Activated T-helper 1 cell treated with anti-CD3 and anti-CD28 coated beads, Interleukin-2, amount 50 U/mL, for 16 hours (primary cell): ENCODE measurements around the gene CD177.
"Not testable (repeated sequence)": the region's sequence is repeated elsewhere in the genome, so short reads cannot be mapped to it uniquely, and the experiment has no call there.

Experiments used
- DNase-seq, 2 donors: peaks; one replicate each; pipeline ENCODE4 v3.0.0-alpha.2; 2020; ENCODE audit warnings: low read depth in 1 of 2, low spot score in 1 of 2

Gene CD177

GRCh38 chr19:43332058-43332922 is 21.2 kb upstream of the CD177 start:
- no peak for DNase-seq

- not testable (repeated sequence) for DNase-seq
Observed at GRCh38 chr19:43336508-43336907, 17.0 kb upstream of the CD177 start.

- no peak for DNase-seq
Observed at GRCh38 chr19:43337737-43338136, 15.7 kb upstream of the CD177 start.

GRCh38 chr19:43338530-43338929 is 15.0 kb upstream of the CD177 start:
- DNase-seq = no peak

DNA sequence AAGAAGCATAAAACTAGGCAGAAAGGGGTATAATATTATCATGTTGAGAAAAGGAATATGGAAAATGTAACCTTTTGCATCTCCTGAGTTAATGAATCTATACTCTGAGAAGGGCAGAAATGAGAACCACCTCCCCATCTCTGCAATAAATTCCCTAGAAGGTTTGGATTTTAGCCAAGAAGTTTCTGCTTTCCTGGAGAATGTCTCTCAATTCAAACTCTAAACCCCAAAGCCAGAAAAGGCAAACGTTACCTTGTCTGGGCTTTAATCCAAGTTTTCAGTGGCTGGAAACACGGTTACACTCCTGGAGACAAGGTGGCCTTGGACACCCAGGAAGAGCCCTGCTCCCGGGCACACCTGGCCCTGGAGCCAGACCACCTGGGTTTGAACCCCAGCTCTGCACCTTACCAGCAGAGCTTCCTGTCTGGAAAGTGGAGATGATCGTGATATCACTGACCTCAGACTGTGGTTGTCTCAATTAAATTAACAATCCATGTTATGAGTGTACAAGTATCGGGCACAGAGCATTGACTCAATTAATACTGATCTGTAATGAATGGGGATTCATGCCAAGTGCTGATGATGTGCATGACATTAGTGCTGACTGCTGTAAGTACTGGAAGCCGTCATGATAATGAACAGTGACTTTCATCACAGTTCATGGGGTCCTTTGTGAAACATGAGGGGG is 14.1 kb upstream of the CD177 start:
- not testable (repeated sequence) for DNase-seq

DNA sequence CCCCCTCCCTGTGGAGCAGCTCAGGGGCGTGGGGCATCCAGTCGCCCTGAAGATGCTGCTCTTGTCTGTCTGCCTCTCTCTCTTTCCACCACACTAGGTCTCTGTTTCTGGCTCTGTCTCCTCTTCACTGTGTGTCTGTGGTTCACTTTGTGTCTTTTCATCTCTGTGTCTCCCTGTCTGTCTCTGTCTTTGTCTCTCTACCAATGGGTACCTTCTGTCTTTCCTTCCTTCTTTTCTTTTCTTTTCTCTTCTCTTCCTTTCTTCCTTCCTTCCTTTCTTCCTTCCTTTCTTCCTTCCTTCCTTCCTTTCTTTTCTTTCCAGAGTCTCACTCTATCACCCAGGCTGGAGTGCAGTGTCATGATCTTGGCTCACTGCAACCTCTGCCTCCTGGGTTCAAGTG is 13.4 kb upstream of the CD177 start:
- DNase-seq = not testable (repeated sequence)

GRCh38 chr19:43341098-43341497 is 12.4 kb upstream of the CD177 start:
- not testable (repeated sequence) for DNase-seq

DNA sequence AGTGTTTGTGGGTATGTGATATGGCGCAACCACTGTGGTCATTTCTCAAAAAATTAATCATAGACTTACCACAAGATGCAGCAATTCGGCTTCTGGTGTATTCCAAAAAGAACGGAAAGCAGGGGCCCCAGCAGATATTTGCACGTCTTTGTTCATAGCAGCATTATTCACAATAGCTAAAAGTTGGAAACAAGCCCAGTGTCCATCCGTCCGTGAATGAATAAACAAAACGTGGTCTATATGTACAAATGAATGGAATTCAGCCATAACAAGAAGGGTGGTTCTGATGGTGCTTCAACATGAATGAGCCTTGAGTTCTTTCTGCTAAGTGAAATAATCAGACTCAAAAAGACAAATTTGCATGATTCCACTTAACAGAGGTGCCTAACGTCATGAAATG is 11.4 kb upstream of the CD177 start:
- DNase-seq = not testable (repeated sequence)

DNA sequence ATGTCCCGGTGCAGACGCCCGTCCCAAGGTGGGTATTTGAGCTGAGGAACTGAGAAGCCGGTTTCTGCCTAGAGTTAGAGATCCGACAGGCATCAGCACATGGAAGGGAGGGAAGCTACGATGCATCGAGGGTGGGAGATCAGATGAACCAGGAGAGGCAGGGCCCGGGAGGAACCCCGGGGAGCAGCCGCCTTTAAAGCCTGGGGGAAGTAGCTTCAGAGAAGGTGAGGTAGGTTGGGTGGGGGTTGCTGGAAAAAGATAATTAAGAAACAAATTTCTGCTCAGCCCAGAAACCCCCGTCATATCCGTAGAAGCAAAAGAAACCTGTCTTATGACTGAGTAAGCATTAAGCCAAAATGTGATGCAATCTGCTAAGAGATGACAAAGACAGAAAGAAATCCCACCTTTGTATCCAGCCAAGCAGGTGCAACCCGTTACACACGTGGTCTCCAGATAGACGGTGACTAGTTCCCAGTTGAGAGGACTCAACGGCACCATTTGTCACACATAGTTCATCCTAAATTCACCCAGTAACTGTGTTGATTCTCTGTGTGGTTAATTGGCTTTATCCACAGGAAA is 9.1 kb upstream of the CD177 start:
- not testable (repeated sequence) for DNase-seq

DNA sequence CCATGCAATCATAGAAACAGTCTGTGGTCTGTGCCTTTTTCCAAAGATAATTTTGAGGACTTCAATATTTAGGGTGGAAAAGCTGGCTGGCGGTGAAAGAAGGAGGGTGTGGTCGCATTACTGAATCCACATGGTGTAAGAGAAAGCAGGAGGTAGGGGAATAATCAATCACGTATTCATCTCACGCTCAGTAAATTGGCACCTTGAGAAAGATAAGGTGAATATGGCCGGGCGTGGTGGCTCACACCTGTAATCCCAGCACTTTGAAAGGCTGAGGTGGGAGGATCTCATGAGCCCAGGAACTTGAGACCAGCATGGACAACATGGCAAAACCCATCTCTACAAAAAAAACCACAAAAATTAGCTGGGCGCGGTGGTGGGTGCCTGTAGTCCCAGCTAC is 3.7 kb upstream of the CD177 start:
- not testable (repeated sequence) for DNase-seq

GRCh38 chr19:43351998-43352746 is 1.3 kb upstream of the CD177 start:
- DNase-seq = no peak

- no peak for DNase-seq
Observed at GRCh38 chr19:43354305-43354627, 780 bp downstream of the CD177 start.

DNA sequence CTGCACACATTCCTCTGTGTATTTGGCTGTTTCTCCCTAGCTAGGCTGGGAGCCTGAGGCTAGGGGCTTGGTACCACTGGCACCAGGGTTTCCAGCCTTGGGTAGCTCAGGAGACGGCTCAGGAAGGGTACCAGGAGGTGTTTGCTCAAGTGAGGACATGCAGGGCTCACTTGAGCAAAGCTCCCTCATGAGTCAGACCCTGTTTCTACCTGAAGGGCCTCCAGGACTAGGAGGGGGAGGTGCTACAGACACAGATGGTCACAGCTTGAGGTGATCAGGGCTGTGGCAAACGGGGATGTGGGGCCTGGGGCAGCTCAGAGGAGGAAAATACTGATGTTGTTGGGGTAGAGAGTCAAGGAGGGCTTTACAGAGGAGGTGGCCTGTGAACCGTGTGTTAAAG is 3.3 kb downstream of the CD177 start:
- not testable (repeated sequence) for DNase-seq

DNA sequence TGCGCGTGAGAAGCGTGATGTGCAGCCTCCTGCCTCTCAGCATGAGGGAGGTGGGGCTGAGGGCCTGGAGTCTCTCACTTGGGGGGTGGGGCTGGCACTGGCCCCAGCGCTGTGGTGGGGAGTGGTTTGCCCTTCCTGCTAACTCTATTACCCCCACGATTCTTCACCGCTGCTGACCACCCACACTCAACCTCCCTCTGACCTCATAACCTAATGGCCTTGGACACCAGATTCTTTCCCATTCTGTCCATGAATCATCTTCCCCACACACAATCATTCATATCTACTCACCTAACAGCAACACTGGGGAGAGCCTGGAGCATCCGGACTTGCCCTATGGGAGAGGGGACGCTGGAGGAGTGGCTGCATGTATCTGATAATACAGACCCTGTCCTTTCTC is 8.7 kb downstream of the CD177 start:
- DNase-seq = no peak

DNA sequence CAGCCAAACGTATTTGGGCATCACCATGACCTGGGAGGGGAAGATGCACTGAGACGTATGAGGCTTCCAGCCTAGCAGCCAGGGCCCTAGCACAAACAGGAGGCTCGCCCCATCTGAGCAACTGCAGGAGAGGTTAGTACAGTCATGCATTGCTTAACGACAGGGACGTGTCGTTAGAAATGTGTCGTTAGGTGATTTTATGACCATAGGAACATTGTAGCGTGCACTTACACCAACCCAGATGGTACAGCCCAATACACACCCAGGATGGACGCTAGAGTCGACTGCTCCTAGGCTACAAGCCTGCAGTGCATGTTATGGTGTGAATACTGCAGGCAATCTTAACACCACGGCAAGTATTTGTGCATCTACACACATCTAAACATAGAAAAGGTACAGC is 9.3 kb downstream of the CD177 start:
- DNase-seq = no peak

DNA sequence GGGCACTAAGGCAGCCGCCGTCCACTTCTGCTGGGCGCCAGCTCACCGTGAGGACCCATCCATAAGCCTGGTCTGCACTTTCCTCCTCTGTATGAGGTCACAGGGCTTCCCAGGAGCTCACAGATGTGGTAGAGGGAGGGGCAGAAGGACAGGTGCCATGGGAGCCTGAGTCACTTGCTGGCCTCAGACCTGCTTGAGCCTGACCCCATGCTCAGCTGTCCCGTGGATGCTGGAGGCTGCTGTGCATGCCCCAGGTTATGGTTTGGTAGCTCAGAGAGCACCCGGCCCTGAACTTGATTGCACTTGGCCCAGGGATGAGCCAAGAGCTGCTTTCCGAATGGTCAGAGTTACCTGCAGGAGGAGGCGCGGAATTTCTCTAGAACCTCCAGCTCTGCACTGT is 12.2 kb downstream of the CD177 start:
- DNase-seq = not testable (repeated sequence)

DNA sequence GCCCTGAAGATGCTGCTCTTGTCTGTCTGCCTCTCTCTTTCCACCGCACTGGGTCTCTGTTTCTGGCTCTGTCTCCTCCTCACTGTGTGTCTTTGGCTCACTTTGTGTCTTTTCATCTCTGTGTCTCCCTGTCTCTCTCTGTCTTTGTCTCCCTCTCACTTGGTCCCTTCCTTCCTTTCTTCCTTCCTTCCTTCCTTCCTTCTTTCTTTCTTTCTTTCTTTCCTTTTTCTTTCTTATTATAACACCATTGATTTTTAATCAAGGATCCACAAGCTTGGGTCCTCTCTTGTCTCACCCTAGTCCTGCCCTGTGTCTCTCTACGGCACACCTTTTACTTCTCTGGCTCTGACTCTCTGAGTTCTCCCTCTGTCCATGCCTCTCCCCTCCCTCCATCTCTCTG is 14.3 kb downstream of the CD177 start:
- DNase-seq = no peak

- not testable (repeated sequence) for DNase-seq
Observed at GRCh38 chr19:43368897-43369296, 15.4 kb downstream of the CD177 start.

- DNase-seq = no peak
Observed at GRCh38 chr19:43371909-43372308, 18.4 kb downstream of the CD177 start.

- no peak for DNase-seq
Observed at GRCh38 chr19:43372462-43372861, 19.0 kb downstream of the CD177 start.

GRCh38 chr19:43377624-43378023 is 24.1 kb downstream of the CD177 start:
- not testable (repeated sequence) for DNase-seq

DNA sequence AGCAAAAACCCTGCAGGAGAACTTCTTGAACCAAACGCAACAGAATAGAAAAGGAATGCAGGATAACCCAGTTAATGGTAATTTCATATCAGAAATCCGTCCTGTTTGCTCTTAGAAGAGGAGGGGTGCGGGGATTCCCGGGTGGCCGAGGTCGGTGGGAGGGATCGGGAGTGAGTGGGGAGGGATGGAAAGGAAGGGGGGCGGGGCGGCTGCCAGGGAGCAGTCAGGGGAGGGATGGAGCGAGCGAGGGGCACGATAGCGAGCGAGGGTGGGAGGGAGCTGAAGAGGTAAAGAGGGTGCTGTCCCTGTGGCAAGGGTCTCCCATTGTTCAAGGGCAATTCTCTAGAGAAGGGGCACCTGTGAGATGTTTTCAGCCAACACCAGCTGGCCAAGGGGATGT is 26.5 kb downstream of the CD177 start:
- DNase-seq = no peak
